Measurements from ENCODE around the gene CHST11.

The CHST11 gene

DNA sequence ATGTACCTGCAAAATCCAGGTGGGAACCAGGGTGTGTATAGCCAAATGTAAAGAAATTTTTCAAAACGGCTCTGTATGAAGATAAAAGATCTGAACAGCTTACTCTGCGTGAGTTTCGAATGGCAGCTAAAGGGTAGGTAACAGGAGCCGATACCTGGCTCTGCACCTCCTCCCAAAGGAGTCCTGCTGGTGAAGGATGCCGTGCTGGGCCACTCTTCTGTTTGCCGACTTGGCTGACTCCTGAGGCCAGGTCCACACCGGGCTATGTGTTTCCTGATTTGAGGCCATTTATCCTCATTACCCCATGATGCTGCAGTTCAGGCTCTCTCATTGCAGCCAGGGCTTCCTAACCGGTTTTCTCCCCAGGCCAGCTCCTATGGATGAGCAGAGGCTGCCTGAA, 256.7 kb downstream of the CHST11 start:
- Histone ChIP-seq H3K4me3 (ENCODE audit: low read length) (no peak overlapping the region), H3K27me3 (ENCODE audit: control insufficient read depth, low read length) (no peaks in the 10 kb centered on the region), H3K9me2 (replicated peaks; ENCODE audit: control insufficient read depth, low read length) (no peaks in the 10 kb centered on the region), H4K20me1 (ENCODE audit: control insufficient read depth, insufficient read depth, low read depth, low read length) (no peaks in the 10 kb centered on the region), H3K27ac (ENCODE audit: low read depth, low read length) (no peak overlapping the region), H3K79me2 (ENCODE audit: control insufficient read depth, low read length) (no peaks in the 10 kb centered on the region), H3K4me1 (ENCODE audit: control insufficient read depth, low read length) (peaks cover 9% of the 10 kb centered on the region), H3F3A (ENCODE audit: control insufficient read depth, insufficient read depth) (no peaks in the 10 kb centered on the region), H3K4me2 (ENCODE audit: low read length) (no peak overlapping the region), H3K9me3 (ENCODE audit: control insufficient read depth, insufficient read depth, low read length) (no peaks in the 10 kb centered on the region), H3K36me3 (ENCODE audit: control insufficient read depth, low read length) (no peaks in the 10 kb centered on the region)
- TF ChIP-seq EZH2phosphoT487 (IDR thresholded peaks at IDR 0.05; ENCODE audit: borderline replicate concordance, low read length) = no peak
- TF ChIP-seq, protein P1, sequence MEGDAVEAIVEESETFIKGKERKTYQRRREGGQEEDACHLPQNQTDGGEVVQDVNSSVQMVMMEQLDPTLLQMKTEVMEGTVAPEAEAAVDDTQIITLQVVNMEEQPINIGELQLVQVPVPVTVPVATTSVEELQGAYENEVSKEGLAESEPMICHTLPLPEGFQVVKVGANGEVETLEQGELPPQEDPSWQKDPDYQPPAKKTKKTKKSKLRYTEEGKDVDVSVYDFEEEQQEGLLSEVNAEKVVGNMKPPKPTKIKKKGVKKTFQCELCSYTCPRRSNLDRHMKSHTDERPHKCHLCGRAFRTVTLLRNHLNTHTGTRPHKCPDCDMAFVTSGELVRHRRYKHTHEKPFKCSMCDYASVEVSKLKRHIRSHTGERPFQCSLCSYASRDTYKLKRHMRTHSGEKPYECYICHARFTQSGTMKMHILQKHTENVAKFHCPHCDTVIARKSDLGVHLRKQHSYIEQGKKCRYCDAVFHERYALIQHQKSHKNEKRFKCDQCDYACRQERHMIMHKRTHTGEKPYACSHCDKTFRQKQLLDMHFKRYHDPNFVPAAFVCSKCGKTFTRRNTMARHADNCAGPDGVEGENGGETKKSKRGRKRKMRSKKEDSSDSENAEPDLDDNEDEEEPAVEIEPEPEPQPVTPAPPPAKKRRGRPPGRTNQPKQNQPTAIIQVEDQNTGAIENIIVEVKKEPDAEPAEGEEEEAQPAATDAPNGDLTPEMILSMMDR (IDR thresholded peaks at IDR 0.05; ENCODE audit: low read depth, low read length, poor library complexity, severe bottlenecking) = no peak

DNA sequence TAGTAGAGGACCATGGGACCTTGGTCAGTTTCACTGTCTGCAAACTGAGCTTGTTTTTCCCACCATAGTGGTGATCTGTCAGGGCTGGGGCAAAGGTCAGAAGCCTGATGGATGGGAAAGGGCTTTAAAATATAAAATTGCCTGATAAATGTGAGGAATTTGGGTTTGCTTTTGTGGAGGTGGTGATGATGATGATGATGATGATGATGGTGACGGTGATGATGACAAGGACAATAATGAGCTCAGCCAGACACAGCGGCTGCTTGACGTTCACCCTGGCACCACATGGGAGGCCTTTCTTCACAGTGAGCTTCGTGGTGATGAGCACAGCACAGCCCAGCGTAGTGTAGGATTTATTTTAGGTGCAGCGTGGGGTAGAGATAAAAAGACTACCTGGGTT, 257.6 kb downstream of the CHST11 start:
- Histone ChIP-seq H3K36me3 (ENCODE audit: control insufficient read depth, low read length) (no peaks in the 10 kb centered on the region), H4K20me1 (ENCODE audit: control insufficient read depth, insufficient read depth, low read depth, low read length) (no peaks in the 10 kb centered on the region), H3K27me3 (ENCODE audit: control insufficient read depth, low read length) (no peaks in the 10 kb centered on the region), H3K9me3 (ENCODE audit: control insufficient read depth, insufficient read depth, low read length) (no peaks in the 10 kb centered on the region), H3K4me2 (ENCODE audit: low read length) (no peak overlapping the region), H3K4me3 (ENCODE audit: low read length) (no peak overlapping the region), H3F3A (ENCODE audit: control insufficient read depth, insufficient read depth) (no peaks in the 10 kb centered on the region), H3K9me2 (replicated peaks; ENCODE audit: control insufficient read depth, low read length) (no peaks in the 10 kb centered on the region), H3K4me1 (ENCODE audit: control insufficient read depth, low read length) (peaks cover 11% of the 10 kb centered on the region), H3K27ac (ENCODE audit: low read depth, low read length) (no peak overlapping the region), H3K79me2 (ENCODE audit: control insufficient read depth, low read length) (no peaks in the 10 kb centered on the region)
- TF ChIP-seq, protein P1 (IDR thresholded peaks at IDR 0.05; ENCODE audit: low read depth, low read length, poor library complexity, severe bottlenecking) = no peak
- TF ChIP-seq EZH2phosphoT487 (IDR thresholded peaks at IDR 0.05; ENCODE audit: borderline replicate concordance, low read length) = no peak

DNA sequence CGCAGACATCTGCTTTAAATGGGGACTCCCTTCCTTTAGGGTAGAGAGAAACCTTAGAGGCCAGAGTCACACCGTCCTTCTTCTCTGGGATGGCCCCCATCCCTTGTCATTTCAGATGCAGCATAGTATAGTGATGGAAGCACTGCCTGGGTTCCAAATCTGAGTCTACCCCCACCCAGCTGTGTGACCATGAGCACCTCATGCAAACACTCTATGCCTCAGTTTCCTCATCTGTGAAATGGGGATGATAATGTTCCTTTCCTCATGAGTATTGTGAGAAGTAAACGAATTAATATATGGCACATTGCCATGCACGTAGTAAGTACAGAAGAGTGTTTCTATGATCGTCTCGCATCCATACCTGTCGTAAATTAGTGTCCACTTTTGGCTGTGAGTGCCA, 259.4 kb downstream of the CHST11 start:
- H3K9me2 ChIP-seq (replicated peaks; ENCODE audit: control insufficient read depth, low read length) = no peaks in the 10 kb centered on the region
- H3K36me3 ChIP-seq (ENCODE audit: control insufficient read depth, low read length) = no peaks in the 10 kb centered on the region
- H3F3A ChIP-seq (ENCODE audit: control insufficient read depth, insufficient read depth) = no peaks in the 10 kb centered on the region
- no peaks in the 10 kb centered on the region for H3K27me3 ChIP-seq (ENCODE audit: control insufficient read depth, low read length)
- H3K4me3 ChIP-seq (ENCODE audit: low read length) = no peak overlapping the region
- no peak overlapping the region for H3K4me2 ChIP-seq (ENCODE audit: low read length)
- H3K79me2 ChIP-seq (ENCODE audit: control insufficient read depth, low read length) = no peaks in the 10 kb centered on the region
- H3K4me1 ChIP-seq (ENCODE audit: control insufficient read depth, low read length) = peaks cover 30% of the 10 kb centered on the region
- H4K20me1 ChIP-seq (ENCODE audit: control insufficient read depth, insufficient read depth, low read depth, low read length) = no peaks in the 10 kb centered on the region
- H3K27ac ChIP-seq (ENCODE audit: low read depth, low read length) = no peak overlapping the region
- H3K9me3 ChIP-seq (ENCODE audit: control insufficient read depth, insufficient read depth, low read length) = no peaks in the 10 kb centered on the region
- no peak for TF ChIP-seq EZH2phosphoT487 (IDR thresholded peaks at IDR 0.05; ENCODE audit: borderline replicate concordance, low read length)

DNA sequence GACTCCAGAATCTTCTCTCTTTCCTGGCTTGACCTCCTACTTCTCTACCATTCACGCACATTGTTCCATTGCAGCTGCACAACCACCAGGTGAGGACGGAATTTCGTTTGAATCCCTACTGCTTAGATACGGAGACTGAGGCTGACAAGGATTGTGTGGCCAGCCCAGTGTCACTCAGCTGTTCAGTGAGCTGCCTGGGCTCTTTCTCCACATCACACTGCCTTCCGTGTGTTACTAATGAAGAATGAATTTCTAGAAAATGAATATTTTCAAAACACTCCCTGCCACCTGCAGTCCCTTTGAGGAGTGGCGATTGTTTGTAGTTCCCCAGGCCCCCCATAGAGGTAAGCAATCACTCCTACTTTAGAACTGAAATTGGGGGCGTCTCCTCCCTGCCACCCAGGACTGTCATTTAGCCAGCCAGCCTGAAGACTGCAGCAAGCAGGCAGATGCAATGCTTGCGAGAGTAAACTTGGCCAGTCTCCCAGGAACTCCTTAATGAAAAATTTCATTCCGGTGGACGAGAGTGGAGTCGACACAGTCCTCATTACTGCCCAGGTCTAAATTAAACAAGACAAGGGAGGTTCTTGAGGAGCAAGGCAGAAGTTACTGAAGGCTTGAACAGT, 261.7 kb downstream of the CHST11 start:
- Histone ChIP-seq H3K9me3 (ENCODE audit: control insufficient read depth, insufficient read depth, low read length) (no peaks in the 10 kb centered on the region), H3K4me1 (ENCODE audit: control insufficient read depth, low read length) (peaks cover 52% of the 10 kb centered on the region), H3K4me2 (ENCODE audit: low read length) (no peak overlapping the region), H3F3A (ENCODE audit: control insufficient read depth, insufficient read depth) (no peaks in the 10 kb centered on the region; the same call in 1 of the 2 replicates), H3K79me2 (ENCODE audit: control insufficient read depth, low read length) (no peaks in the 10 kb centered on the region), H3K36me3 (ENCODE audit: control insufficient read depth, low read length) (no peaks in the 10 kb centered on the region), H3K4me3 (ENCODE audit: low read length) (no peak overlapping the region), H3K27me3 (ENCODE audit: control insufficient read depth, low read length) (no peaks in the 10 kb centered on the region), H3K9me2 (replicated peaks; ENCODE audit: control insufficient read depth, low read length) (no peaks in the 10 kb centered on the region), H4K20me1 (ENCODE audit: control insufficient read depth, insufficient read depth, low read depth, low read length) (no peaks in the 10 kb centered on the region), H3K27ac (ENCODE audit: low read depth, low read length) (no peak overlapping the region)
- TF ChIP-seq EZH2phosphoT487 (IDR thresholded peaks at IDR 0.05; ENCODE audit: borderline replicate concordance, low read length) = no peak
- TF ChIP-seq, protein P1 (IDR thresholded peaks at IDR 0.05; ENCODE audit: low read depth, low read length, poor library complexity, severe bottlenecking) = no peak

All from DOHH2 (cell line).